LNCaP clone FGC (cell line): ENCODE results near the gene LOXL4.

Experiments
- DNase-seq: peaks from one replicate; pipeline ENCODE4 v3.0.0-alpha.2; 2011; ENCODE audit warnings: low read depth
- H3K4me3 ChIP-seq: 2 replicates; pipeline ENCODE4 v1.5.1; 2011; ENCODE audit warnings: mild to moderate bottlenecking, low read depth, low read length, control low read depth
- TF ChIP-seq, protein P1 (sequence below): IDR thresholded peaks from 2 replicates; pipeline ENCODE4 v1.5.1; 2012; ENCODE audit warnings: mild to moderate bottlenecking; ENCODE audit not compliant: control insufficient read depth, insufficient read depth; ENCODE audit errors: extremely low read depth

Gene LOXL4

DNA sequence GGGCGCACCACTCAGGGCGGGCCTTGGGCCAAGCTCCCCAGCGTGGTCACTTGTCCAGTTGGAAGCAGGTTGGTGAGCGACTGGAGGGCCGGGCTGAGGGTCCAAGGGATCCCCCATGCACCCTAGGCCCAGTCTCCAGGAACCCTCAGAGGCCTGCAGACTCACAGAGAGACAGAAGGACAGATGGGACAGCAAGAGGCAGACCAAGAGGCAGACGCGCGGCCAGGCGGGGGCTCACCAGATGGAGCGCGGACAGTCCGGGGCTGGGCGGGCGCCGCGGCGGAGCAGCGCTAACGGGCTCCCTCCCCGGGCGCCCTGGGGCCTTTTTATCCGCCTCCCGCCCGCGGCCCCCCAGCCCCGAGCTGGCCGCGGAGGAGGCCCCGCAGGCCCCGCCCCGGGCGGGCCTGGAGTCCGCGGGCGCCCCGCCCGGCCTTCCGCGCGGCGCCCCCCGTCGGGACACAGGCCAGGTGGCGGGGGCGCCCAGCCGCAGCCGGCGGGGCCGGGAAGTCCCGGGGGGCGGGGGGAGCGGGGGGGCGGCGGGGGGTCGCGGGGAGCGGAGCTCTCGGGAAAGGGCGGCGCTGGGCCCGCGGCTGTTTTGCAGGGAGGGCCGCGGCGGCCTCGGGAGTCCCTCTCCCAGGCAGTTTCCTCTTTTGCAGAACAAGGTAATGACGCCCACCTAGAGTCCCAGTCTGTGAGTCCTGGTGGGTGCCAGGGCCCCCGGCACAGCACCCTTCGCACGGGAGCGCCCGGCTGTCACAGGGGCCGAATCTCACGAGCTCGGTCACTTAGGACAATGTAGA is at the start of gene LOXL4:
LOXL4 (minus strand) TSS at position 301 of the 800 bp plus-strand sequence. CDS start 5,175 bp downstream, outside the sequence.
- no peak for DNase-seq
- TF ChIP-seq, protein P1, sequence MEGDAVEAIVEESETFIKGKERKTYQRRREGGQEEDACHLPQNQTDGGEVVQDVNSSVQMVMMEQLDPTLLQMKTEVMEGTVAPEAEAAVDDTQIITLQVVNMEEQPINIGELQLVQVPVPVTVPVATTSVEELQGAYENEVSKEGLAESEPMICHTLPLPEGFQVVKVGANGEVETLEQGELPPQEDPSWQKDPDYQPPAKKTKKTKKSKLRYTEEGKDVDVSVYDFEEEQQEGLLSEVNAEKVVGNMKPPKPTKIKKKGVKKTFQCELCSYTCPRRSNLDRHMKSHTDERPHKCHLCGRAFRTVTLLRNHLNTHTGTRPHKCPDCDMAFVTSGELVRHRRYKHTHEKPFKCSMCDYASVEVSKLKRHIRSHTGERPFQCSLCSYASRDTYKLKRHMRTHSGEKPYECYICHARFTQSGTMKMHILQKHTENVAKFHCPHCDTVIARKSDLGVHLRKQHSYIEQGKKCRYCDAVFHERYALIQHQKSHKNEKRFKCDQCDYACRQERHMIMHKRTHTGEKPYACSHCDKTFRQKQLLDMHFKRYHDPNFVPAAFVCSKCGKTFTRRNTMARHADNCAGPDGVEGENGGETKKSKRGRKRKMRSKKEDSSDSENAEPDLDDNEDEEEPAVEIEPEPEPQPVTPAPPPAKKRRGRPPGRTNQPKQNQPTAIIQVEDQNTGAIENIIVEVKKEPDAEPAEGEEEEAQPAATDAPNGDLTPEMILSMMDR, result no peak
- no peak within 1 kb of the TSS for H3K4me3 ChIP-seq

DNA sequence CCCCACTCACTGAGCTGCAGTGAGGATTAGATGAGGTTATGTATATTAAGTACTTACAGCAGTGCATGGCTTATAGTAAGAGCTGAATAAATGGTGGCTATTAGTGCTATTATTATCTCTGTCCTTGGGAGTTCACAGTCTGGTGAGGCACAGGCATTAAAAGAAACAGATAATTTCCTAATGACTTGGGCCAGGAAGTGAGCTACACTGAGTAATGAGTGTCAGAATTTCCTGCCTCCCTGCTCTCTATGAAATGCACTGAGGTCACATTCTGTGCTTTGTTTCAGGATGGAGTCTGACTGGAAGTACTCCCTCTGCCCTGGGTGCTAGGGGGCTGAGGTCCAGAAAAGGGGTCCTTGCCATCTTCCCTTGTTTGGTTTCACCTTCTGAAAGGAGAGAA is 48.7 kb upstream of the LOXL4 start:
- TF ChIP-seq, protein P1, result no peak
- no peak overlapping the region for H3K4me3 ChIP-seq
- no peak for DNase-seq

DNA sequence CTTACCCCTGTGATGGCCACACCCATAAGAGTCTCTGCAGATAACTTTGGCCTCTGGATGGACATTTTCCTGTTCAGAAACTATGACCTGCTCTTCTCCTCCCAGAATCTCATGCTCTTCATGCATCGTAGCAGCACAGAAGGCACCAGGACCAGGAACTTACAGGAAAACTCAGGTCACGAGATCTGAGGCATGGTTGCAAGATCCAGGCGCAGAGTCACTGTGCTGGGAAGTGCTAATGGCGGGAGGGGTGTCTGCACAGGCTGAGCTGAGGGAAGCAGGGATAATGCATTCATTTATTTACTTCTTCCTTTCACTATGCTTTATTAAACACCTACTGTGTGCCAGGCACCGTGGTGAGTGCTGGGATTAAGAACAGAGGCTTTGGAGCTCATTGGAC is 48.2 kb upstream of the LOXL4 start:
- TF ChIP-seq, protein P1, result no peak
- no peak overlapping the region for H3K4me3 ChIP-seq
- DNase-seq, result no peak

DNA sequence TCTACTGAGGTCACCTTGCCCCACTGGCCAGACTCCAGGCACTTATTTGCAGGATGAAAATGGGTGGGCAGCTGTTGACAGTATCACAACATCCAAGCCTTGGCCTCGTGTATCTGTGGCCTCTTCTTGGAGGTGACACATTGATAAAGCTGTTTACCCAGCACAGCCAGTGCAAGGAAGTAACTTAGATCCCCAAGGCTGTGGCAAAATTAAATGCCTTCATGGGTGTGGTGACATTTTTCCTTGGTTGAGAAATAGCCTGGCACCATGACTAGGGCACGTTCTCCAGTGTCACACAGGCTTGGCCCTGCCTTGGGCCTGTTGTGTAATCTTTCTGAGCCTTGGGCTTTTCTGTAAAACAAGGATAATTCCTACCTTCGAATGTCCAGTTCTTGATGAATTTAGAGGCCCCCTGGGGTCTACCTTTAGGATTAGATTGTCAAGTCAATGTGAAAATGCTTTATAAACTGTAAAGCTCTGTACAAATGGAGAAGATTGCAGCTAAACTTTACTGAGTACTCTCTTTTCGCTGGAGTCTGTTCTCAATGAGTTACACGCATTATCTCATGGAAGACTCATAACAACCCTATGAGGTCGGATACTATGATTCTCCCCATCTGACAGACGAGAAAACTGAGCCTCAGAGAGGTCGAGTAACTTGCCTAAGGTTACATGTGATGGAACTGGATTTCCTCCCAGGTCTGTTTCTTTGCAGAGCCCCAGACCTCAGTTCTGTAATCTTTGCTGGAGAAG is 46.7 kb upstream of the LOXL4 start:
- no peak for DNase-seq
- H3K4me3 ChIP-seq, result no peak overlapping the region
- TF ChIP-seq, protein P1, result no peak

DNA sequence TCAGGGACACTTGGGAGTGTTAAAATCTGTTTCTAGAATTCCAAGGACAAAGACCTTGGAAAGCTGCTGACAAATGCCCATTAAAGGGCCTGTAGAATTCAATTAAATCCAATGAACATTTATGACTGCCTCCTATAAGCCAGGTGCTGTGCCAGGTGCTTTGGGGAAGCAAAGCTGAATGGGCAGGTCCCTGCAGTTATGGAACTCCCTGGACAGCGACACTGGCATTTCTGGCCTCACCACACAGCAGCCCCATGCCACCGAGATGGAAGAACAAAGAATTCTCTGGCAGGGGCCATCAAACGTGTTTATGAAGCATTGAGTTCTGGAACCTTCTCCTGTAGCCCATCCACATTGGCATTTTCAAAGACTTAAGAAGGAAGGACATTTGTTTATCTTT is 45.6 kb upstream of the LOXL4 start:
- H3K4me3 ChIP-seq, result no peak overlapping the region
- TF ChIP-seq, protein P1, result no peak
- no peak for DNase-seq

DNA sequence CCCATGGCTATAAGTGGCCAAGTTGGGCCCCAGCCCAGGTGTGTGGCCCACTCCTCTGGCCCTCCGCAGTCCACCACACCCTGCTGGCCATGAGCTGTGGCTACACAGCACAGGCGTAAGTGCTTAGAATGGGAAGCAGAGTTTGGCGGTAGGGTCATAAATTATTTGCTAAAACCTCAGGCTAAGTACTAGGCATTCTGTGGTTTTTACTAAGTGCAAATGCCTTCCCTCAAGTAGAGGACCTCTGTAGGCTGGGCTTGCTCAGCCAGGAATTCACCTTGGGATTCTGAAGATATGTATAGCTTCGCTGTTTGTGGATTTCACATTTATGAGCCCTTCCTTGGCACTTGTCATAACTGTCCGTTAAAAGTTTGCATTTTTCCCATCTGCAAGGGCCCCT is 44.8 kb upstream of the LOXL4 start:
- TF ChIP-seq, protein P1, result no peak
- no peak for DNase-seq

More for the DNA sequence above, 44.8 kb upstream of the LOXL4 start:
- no peak overlapping the region for H3K4me3 ChIP-seq
